Amygdala (tissue), 56 donors: ENCODE results near the gene PPP2R3B.

Experiments used
- DNase-seq, 56 donors: peaks; one replicate each; lab custom pipeline; 2025; lab: John Stamatoyannopoulos, UW

The PPP2R3B gene

DNA sequence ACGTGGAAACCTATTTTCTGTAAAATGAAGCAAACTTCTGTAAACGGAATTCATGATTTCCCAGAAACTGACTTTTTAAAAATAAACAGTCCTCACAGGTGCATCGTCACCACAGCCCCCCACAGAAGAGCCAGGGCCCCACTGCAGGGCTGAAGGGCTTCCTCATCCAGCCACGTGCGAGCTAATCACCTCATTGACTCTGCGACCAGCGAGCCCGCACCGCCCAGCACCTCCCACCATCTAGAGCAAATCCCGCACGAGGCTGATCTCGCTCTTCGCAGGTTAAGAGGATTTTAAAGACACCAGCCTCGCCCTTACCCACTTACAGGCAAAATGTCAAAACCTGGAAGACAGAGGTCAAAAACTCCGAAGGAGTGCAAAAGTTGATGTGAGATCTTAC lies 14.8 kb downstream of the PPP2R3B start:
- no peak for DNase-seq

DNA sequence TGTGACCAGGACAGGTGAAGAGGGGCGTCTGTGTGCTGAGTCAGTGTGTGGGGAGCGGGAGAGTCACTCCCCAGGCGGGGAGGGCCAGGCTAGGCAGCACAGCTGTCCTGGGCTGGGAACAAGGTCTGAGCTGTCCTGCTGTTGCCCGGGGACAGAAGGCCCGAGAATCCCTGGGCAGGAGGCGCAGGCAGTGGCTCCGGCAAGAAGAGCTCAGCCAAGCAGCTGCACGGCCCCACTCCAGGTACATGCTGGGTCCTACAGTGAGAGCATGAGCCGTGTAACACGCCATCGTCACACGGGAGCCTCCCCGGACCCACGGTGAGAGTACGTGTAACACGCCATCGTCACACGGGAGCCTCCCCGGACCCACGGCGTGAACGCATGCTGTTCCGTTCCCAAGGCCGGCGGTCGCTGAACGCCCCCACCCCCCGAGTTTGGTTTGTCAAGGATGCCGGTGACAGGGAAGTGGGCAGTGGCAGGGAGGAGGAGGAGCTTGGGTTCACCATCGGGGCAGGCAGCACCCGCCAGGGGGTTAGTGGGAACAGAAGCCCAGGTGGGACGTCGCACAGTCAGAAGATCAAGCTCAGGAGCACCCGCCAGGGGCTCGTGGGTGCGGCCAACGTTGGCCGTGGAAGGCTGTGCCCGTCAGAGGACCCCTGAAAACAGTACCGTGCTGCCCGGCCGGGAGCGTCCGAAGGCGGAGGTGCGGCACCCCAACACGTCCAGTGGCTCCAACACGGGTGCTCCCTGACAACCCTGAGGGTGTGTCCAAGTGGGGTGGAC lies 15.6 kb downstream of the PPP2R3B start:
- no peak for DNase-seq

DNA sequence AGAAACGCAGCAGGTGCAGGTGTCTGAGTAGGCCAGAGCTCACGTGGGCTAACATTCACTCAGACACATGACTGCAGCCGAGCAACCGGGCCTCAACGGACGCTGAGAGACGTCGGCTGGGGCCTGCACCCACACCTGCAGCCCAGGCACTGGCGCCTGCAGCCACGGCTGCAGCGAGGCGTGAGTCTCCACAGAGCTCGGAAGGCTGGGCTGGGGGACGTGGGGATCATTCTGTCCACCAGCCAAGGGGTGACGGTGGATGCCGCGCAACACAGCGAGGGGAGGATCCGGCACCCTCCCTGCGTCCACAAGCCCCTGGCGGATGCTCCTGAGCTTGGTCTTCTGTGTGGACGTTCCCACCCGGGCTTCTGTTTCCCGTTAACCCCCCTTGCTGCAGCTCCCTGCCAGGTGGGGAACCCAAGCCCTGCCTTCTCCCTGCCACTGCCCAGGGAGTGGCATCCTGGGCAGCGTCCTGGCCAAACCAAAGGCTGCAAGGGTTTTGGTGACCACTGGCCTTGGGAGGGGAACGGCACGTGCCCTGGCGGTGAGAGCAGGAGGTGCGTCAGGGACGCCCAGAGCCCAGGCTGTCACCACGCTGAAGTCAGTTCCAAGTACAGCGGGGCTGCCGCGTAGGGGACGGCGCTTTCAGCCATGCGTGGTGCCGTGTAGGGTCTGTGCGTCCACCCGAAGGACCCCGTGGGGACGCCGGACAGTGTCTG lies 16.3 kb downstream of the PPP2R3B start:
- no peak for DNase-seq

DNA sequence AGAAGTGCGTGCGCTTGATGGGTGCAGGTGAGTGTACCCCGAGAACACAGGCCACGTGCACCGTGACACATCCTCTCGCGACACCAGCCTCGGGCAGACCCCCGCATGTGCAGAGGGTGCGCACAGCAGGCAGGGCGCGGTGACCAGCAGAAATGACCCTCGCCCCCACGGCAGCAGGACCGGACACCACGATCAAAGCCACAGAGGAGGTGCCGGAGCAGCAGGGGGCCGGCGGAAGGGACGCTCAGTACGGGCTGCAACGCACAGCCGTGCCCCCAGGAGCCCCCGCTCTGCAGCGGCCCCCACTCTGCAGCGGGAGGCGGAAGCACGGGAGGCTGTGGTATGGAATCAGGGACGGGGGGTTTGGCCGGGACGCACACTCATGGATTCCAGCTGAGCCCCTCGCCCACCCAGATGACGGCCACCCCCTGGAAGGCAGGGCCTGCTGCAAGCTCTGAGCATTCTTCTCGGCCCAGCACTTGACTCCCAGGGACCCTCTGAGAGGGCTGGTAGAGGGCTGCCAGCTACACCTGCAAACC lies 17.1 kb downstream of the PPP2R3B start:
- DNase-seq = no peak

DNA sequence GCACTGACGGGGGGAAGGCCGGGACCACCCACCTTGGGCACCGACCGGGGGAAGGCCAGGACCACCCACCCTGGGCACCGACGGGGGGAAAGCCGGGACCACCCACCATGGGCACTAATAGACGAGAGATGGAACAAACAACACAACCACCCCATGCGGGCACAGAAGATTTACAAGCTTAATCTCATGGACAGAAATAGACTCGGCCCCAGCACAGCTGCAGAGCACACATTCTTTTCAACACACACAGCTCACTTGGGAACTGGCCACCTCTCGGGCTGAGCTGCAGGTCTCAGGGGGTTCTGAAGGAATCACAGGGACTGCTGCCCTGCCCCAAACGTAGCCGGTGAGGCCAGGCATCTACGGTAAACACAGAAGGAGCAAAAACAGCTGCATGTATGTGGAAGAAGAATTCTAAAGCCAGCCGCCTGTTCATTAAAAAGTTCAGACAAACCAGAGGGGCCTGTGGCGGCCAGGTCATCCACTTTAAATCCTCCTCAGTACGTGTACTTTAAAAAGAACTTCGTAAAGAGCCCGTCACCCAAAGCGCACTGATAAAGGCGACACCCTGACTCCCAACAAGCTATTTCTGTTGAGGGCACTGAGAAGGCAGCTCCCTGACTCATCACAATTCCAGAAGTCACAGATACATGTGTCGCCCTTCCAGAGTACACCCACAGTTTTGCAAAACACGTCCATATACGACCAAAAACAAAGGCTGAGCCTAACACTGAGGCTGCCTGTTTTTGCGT lies 17.7 kb downstream of the PPP2R3B start:
- DNase-seq = no peak

DNA sequence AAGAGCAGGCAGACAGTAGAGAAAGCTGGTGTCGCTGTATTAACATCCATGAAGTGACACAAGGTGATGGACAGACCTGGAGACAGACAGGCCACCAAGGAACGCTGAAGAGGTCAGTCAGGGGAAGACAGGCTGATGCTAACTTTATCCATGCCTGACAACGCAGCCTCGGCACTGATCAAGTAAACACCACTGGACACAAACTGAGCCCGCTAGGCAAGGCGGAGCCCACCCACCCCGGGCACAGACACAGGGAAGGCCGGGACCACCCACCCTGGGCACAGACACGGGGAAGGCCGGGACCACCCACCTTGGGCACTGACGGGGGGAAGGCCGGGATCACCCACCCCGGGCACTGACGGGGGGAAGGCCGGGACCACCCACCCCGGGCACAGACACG lies 18.8 kb downstream of the PPP2R3B start:
- no peak for DNase-seq

DNA sequence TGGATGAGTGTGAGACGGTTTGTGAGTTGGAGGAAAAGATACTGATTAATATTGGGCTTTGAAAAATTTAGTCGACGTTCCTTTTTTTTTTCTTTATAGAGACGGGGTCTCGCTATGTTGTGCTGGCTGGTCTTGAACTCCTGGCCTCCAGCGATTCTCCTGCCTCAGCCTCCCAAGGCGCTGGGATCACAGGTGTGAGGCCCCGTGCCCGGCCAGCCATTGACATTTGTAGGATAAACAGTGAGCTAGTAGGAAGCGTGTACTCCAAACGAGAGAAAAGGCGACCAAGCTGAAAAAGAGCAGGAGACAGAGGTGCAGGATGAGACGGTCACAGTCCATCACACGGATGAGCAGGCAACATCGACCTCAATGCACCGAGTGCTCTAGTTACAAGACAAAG lies 19.4 kb downstream of the PPP2R3B start:
- DNase-seq = no peak

DNA sequence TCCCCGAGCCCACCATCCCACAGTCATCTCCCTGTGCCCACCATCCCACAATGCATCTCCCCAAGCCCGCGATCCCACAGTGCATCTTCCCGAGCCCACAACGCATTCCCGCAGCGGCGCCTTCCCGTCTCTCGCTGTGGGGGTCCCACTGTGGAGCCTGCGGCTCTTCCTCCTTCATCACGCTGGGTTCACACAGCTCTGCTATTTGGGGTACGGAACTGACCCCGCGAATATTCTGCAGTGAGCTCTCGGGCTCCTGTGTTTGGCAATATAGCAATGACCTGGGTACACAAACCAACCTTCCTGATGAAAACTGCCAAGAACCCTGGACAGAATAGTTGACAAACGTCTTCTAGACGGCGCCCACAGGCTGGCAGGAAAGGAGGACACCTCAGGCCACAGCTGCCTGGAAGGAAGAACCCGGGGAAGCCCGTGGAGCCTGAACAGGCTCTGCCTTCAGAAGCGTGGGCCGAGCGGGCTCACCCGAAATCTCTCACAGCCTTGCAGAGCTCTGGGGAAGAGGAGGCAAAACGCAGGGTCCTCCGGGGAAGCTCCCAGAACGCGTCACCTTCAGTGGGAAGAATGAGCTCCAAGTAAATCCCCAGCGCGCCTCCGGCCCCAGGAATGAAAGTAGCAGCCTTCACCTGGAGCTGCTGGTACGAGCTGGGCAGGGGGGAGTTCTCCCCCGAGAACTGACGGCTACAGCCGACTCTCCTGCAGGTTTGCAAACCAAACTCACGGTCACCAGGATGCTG lies 22.9 kb downstream of the PPP2R3B start:
- no peak for DNase-seq

DNA sequence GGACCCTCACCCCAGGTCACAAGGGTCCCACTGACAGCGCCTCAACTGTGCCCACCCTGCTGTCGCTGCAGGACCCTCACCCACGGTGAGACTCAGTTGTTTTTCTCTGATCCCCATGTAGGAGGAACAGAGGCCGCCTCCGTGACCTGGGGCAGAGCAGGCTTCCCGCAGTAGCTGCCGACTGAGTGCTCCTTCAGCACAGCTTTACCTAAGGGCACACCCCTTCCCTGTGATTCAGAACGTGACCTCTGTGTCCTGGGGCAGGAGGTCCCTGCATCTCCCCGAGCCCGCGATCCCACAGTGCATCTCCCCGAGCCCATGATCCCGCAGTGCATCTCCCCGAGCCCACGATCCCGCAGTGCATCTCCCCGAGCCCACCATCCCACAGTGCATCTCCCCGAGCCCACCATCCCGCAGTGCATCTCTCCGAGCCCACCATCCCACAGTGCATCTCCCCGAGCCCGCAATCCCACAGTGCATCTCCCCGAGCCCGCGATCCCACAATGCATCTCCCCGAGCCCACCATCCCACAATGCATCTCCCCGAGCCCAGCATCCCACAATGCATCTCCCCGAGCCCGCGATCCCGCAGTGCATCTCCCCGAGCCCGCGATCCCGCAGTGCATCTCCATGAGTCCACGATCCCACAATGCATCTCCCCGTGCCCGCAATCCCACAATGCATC lies 23.6 kb downstream of the PPP2R3B start:
- DNase-seq = no peak

DNA sequence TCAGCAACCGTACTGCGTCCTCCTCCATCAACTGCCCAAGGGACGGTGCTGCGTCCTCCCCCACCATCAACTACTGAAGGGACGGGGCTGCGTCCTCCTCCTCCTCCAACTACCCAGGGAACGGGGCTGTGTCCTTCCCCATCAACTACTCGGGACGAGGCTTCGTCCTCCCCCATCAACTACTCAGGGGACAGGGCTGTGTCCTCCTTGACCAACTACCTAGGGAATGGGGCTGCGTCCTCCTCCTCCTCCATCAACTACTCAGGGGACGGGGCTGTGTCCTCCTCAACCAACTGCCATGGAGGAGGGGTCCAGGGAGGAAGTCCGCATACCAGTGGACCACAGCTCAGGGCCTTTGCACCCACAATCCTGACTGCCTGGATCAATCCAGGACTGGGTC lies 24.4 kb downstream of the PPP2R3B start:
- DNase-seq = no peak

DNA sequence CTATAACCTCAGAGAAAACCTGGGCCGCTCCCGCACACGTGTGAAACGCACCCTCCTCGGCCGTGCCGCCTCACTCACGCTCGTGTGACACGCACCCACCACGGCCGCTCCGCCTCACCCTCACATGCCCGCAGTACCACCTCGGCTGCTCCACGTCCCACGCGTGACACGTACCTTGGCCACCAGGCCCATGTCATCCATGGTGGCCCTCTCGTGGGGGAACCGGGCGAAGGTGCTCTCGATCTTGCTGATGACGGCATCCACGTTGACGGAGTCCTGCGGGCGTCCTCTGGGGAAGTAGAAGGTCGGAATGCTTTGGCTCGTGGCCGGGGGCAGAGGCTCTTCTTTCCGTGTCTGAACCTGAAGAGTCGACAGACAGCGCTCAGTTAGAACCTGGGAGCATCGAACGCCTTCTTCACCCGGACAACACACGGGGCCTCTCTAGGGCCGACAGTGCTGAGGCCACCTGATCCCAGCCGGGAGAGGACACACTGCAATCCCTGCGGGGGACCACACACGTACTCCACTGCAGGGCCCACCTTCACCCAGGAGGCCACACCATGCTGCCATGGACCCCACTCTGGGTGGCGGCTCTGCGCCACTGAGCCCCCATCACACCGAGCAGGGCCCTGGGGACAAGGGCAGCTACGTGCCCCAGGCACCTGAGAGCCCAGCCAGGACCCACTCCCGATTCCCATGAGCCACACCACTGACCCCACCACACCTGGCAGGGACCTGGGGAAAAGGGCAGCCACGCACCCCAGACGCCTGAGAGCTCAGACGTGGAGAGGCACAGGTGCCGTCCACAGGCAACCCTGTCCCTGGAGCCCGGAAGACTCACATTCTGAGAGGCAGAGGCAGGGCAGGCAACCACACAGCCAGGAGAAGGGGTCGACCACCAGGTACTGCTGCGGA lies 25.2 kb downstream of the PPP2R3B start:
- DNase-seq = no peak

DNA sequence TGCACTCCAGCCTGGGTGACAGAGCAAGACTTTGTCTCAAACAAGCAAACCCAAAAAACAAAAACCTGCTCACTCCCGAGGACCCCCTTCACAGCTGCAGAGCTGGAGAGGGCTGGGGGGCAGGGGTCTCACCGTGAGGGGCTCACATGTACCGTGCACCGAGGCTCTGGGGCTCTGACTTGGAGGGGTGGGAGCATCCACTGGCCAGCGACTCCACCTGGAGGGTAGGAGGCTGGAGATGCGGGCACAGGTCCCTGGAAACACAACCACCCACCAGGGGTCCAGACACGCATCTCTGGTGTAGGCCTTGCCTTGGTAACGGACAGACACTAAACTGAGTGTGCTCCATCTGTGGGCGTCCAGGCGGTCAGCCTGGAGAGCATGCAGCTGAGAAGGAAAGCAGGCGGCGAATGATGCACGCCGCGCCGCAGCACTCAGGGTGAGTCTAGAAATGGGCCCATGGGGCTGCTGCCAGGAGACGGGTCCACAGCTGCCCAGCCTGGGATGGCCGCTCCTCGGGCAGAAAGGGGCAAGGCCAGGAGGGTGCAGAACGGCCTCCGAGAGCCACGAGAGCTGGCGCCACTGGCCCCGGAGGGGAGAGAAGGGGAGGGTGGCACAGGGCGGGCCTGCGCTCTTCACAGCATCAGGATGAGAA lies 26.1 kb downstream of the PPP2R3B start:
- DNase-seq = no peak

DNA sequence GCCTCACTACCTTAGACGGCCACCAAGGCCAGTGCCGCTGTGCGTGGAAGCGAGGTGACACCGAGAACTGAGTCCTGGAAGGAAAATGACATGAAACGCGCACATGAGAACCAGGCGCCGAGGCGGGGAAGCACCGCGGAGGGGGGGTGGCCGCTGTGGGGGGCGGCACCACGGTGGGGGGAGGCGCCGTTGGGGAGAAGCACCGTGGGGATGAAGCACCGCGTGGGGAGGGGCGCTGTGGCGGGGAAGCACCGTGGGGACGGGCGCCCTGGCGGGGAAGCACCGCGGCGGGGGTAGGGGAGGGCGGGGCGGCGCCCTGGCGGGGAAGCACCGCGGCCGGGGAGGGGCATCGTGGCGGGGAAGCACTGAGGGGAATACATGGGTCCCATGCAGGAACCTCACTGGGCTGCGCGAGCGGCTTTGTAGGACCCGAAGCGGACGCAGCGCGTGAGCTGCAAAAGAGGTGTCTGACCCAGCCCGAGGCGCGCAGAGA lies 28.0 kb downstream of the PPP2R3B start:
- no peak for DNase-seq

DNA sequence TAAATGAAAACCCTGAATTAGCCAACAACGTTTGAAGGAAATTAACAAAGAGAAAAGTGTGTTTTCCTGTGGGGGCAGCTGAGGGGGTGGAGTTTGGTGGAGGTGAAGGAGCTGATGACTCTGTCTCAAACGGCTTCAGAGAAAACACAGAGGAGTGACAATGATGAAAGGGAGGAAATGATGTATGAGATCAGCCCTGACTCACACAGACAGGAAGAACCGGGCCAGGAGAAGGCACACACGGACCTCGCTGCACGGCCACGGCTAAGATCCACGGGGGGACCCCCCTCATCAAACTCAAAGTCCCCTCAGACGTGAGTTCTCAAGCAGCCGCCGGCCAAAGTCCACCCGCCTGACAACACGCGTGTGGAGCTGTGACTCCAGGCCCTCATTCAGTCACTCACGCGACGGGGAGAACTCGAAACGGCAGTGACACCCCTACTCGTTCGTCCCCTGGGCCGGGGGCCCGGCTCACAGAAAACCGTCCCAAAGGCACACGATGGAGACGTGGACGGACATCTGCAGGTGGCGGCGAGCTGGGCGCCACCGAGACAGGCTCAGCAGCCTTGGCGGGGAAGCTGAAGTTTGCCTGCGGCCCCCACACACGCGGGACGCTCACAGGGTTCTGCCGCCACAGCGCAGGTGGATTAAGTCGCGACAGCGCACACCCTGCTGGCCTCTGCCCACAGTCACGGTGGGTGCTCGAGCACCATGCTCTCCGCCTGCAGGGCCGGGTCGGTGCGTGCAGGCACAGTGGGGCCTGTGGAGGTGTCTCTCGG lies 28.8 kb downstream of the PPP2R3B start:
- no peak for DNase-seq

DNA sequence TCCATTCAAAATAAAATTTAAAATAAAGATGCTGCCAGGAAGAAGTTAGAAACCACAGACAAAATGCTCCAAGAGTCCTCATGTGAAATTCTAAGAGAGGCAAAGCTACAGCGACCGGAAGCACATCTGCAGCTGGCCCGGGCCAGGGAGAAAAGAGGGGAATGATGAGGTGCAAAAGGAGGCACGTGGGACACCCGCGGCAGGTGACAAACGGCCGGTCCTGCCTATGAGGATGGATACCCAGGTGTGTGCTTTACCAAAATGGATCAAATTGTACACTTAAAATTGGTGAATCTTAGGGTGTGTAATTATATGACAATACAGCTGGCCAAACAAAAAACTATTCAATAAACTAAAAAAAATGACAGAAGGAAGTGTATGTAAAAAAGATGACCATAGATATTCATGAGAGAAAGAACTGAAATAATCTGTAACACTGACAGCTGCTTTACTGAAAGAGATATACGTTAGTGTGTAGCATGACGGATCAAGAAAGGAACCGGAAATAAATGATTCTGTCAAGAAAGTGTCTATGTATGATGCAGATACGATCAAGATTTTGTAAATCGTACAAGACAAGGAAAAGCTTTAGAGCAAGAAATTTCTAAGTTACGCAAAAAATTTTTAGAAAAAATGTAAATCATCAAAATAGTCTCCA lies 29.5 kb downstream of the PPP2R3B start:
- no peak for DNase-seq

DNA sequence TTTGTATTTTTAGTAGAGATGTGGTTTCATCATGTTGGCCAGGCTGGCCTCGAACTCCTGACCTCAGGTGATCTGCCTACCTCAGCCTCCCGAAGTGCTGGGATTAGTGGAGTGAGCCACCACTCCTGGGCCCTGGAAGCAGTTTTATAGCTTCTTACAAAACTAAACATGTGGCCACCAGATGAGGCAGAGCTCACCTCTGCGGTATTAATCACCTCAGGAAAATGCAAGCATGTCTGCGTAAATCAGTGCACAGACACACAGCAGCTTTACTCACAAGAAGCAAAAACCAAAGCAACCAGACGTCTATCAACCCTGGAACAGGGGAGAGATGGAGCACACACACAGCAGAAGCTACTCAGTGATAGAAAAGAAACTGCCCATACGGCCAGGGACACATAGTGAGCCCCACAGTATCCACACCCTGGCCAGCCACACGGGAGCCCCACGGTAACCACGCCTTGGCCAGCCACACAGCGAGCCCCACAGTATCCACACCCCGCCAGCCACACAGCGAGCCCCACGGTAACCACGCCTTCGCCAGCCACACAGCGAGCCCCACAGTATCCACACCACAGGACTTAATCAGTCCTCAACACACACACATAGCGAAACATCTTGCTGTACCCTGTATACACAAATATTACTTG lies 30.2 kb downstream of the PPP2R3B start:
- DNase-seq = no peak
